SK-N-MC (cell line): ENCODE results near the gene RPL10.

Experiments
- DNase-seq: peaks from one replicate; pipeline ENCODE4 v3.0.0-alpha.2; 2011; ENCODE audit warnings: low read depth, low spot score
- H3K27ac ChIP-seq: fragments of 200-600 bp; sonication (generic); 2 replicates; pipeline ENCODE4 v1.5.1; 2016; ENCODE audit warnings: mixed run types
- H3K36me3 ChIP-seq: fragments of 200-600 bp; sonication (generic); 2 replicates; pipeline ENCODE4 v1.6.1; 2017; ENCODE audit warnings: antibody characterized with exemption, low read length, mixed read lengths; ENCODE audit not compliant: insufficient read depth
- H3K4me3 ChIP-seq: fragments of 200-600 bp; sonication (generic); 2 replicates; pipeline ENCODE4 v1.5.1; 2016
- H3K9ac ChIP-seq: fragments of 200-600 bp; sonication (generic); 2 replicates; pipeline ENCODE4 v1.8.0; 2017; ENCODE audit warnings: mixed run types, mixed read lengths; ENCODE audit not compliant: insufficient read length
- H3K9me3 ChIP-seq: fragments of 200-600 bp; sonication (generic); 2 replicates; pipeline ENCODE4 v1.6.1; 2017; ENCODE audit warnings: low read depth, mild to moderate bottlenecking, antibody characterized with exemption, low read length, moderate library complexity, mixed read lengths
- EZH2 ChIP-seq: fragments of 200-600 bp; sonication (generic); IDR thresholded peaks from one replicate; pipeline ENCODE4 v1.6.1; 2017; ENCODE audit warnings: antibody characterized with exemption
- FOXP2 ChIP-seq: optimal IDR thresholded peaks from 2 replicates; pipeline ENCODE3; 2011; ENCODE audit warnings: mild to moderate bottlenecking, moderate library complexity; ENCODE audit not compliant: insufficient read depth; ENCODE audit errors: extremely low read length, control extremely low read depth
- POLR2AphosphoS5 ChIP-seq: IDR thresholded peaks from 2 replicates; pipeline ENCODE4 v1.6.1; 2012; ENCODE audit warnings: mild to moderate bottlenecking, low read depth, low read length, borderline replicate concordance

RPL10 gene

GRCh38 chrX:154371017-154371788, 27.0 kb upstream of the RPL10 start:
- TF ChIP-seq EZH2 (no peak), FOXP2 (no peak), POLR2AphosphoS5 (peak; percentile 95)
- H3K36me3 ChIP-seq, result peaks cover 34% of the 10 kb centered on the region
- peak overlapping the region; percentile 88 for H3K4me3 ChIP-seq
- peak overlapping the region; percentile 96; the same call in 1 of the 2 replicates for H3K27ac ChIP-seq
- H3K9ac ChIP-seq, result peak overlapping the region; percentile 97
- peak; percentile 60 for DNase-seq
- H3K9me3 ChIP-seq, result no peaks in the 10 kb centered on the region

DNA sequence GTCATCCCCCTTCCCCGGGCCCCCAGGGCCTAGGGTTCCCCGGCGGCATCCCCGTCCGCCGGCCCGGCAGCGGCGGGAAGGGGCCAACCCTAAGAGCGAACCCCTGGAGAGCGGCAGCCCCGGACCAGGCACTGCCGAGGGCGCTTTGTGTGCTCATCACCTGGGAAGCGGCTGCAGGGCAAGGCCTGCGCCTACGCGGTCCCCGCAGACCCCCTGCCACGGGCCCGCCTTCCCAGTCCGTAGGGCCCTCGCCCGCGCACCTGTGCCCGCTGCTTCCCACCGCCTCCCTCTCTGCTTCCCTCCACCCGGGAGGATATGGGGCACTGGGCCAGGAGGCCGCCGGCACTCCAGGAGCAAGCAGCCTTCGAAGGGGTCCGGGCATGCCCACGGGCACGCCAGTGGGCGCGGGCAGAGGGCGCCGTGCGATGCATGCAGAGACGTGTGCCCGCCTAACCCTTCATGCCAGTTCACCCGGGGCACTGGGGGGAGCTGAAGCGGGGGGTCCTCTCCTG, 26.3 kb upstream of the RPL10 start:
- no peak overlapping the region for H3K27ac ChIP-seq
- peaks cover 27% of the 10 kb centered on the region for H3K36me3 ChIP-seq
- DNase-seq, result no peak
- peak overlapping the region; percentile 37 for H3K9ac ChIP-seq
- TF ChIP-seq FOXP2 (no peak), POLR2AphosphoS5 (no peak), EZH2 (no peak)
- H3K9me3 ChIP-seq, result no peaks in the 10 kb centered on the region
- H3K4me3 ChIP-seq, result peak overlapping the region; percentile 75

GRCh38 chrX:154372612-154373022, 25.6 kb upstream of the RPL10 start:
- H3K36me3 ChIP-seq, result peaks cover 20% of the 10 kb centered on the region
- DNase-seq, result no peak
- H3K9ac ChIP-seq, result no peak overlapping the region
- H3K4me3 ChIP-seq, result peak overlapping the region; percentile 77; the same call in 1 of the 2 replicates
- H3K27ac ChIP-seq, result no peak overlapping the region
- TF ChIP-seq FOXP2 (no peak), EZH2 (no peak), POLR2AphosphoS5 (no peak)
- no peaks in the 10 kb centered on the region for H3K9me3 ChIP-seq

- no peak for DNase-seq
- no peak for TF ChIP-seq POLR2AphosphoS5
- no peak for TF ChIP-seq EZH2
- TF ChIP-seq FOXP2, result no peak
- H3K4me3 ChIP-seq, result peak overlapping the region; percentile 77
- peak overlapping the region; percentile 77 for H3K9ac ChIP-seq
- H3K36me3 ChIP-seq, result peaks cover 10% of the 10 kb centered on the region
- H3K9me3 ChIP-seq, result no peaks in the 10 kb centered on the region
- peak overlapping the region; percentile 42; the same call in 1 of the 2 replicates for H3K27ac ChIP-seq
Observed at GRCh38 chrX:154373340-154374306, 24.6 kb upstream of the RPL10 start.

DNA sequence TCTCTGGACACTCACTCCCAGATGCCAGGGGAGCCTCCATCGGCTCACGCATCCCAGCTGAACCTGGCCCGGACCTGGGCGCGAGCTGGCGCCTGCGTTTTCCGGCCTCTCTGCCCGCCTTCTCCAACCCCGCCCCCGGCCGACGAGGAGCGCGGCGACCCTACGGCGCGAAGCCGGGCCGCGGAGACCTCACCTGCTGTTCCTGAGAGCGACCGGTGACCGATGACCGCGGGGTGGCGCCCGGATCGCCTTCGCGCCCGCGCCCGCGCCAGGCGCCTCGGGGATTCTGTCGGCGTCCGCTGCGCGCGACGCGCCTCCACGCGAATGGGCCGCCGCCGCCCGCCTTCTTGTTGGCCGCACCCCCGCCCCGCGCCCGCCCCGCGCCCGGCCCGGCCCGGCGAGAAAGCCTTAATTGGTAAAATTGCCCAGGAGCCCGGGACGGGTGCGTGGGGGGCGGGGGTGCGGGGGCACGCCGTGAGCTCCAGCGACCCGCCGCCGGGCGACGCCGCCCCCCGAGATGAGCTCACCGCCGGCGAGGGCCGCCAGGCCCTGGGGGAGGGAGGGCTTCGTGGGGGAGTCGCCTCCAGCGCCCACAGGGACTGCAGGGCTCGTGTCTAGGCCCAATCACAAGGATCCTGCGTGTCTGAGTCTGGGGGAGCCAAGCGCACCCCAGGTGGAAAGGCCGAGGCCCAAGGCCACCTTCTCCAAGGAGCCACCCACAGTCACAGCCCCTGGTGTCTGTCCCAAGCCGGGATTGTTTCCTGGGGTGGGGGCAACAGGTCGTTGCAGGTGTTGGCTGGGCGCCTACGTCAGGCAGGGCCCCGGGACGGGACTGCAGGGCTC, 23.6 kb upstream of the RPL10 start, which contains the start of gene FLNA:
Gene FLNA (minus strand): TSS at position 322 of the 843 bp plus-strand sequence. CDS start 3,389 bp downstream, outside the sequence.
- no peak for DNase-seq
- Histone ChIP-seq H3K9ac (peak within 1 kb of the TSS; percentile 77), H3K27ac (peak within 1 kb of the TSS; percentile 73; the same call in 1 of the 2 replicates), H3K9me3 (no peaks in the 10 kb centered on the region), H3K4me3 (peak within 1 kb of the TSS; percentile 77), H3K36me3 (peaks cover 6% of the 10 kb centered on the region; the same call in 1 of the 2 replicates)
- no peak for TF ChIP-seq POLR2AphosphoS5
- TF ChIP-seq EZH2, result no peak
- no peak for TF ChIP-seq FOXP2

GRCh38 chrX:154375156-154375504, 23.0 kb upstream of the RPL10 start:
- DNase-seq, result no peak
- H3K27ac ChIP-seq, result peak overlapping the region; percentile 73; the same call in 1 of the 2 replicates
- no peaks in the 10 kb centered on the region for H3K9me3 ChIP-seq
- peak overlapping the region; percentile 77 for H3K4me3 ChIP-seq
- no peak for TF ChIP-seq FOXP2
- TF ChIP-seq EZH2, result no peak
- no peak for TF ChIP-seq POLR2AphosphoS5
- 0 out of 2 replicates have a peak, but pooled peaks cover 2% of the 10 kb centered on the region for H3K36me3 ChIP-seq
- H3K9ac ChIP-seq, result peak overlapping the region; percentile 77

DNA sequence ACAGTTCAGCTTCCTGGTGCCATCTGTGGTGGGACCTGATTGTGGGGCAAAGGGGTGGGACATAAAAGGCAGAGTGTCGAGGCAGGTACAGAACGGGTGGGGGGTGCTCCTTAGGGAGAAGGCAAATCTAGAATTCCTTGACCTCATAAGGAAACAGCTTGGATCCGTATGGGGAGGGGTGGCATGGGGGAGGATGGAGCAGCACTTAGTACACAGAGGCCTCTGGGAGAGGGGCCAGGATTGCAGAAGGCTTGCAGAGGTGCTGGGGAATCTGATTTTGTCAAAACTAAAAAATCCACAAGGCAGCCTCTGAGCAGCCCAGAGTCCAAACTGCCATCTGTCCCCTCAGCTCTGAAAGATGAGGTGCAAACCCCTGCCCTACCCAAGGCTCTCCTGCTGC, 21.4 kb upstream of the RPL10 start:
- Histone ChIP-seq H3K9me3 (no peaks in the 10 kb centered on the region), H3K36me3 (no peaks in the 10 kb centered on the region; the same call in 1 of the 2 replicates), H3K4me3 (no peak overlapping the region), H3K27ac (peak overlapping the region; percentile 96; the same call in 1 of the 2 replicates), H3K9ac (no peak overlapping the region)
- DNase-seq, result no peak
- TF ChIP-seq EZH2 (no peak), FOXP2 (no peak), POLR2AphosphoS5 (no peak)
